Epithelial cell of proximal tubule (primary cell): ENCODE results near the gene RPS27L. TPM values are rescaled to one million over a fixed set of nuclear protein-coding genes. Genes with fewer than 3 reads are reported as not detected.

ENCODE experiments used
- DNase-seq: peaks from one replicate; pipeline ENCODE4 v3.0.0-alpha.2; 2011; ENCODE audit warnings: low read depth
- H3K4me3 ChIP-seq: 2 replicates; pipeline ENCODE4 v1.5.1; 2011; ENCODE audit warnings: low read depth, mild to moderate bottlenecking, low read length
- total RNA-seq: library from RNA; depleted of rRNA; stranded (reverse); fragments of >200 nt; gene quantifications from 2 replicates; pipeline ENCODE4 v1.2.3, GENCODE V29; 2015
- TF ChIP-seq, protein P1 (sequence below): conservative IDR thresholded peaks from 2 replicates; pipeline ENCODE4 v1.5.1; 2012; ENCODE audit warnings: low read depth, mild to moderate bottlenecking, low read length

Gene RPS27L
- total RNA-seq, 1 donor from 2014 or later, result 231 TPM

DNA sequence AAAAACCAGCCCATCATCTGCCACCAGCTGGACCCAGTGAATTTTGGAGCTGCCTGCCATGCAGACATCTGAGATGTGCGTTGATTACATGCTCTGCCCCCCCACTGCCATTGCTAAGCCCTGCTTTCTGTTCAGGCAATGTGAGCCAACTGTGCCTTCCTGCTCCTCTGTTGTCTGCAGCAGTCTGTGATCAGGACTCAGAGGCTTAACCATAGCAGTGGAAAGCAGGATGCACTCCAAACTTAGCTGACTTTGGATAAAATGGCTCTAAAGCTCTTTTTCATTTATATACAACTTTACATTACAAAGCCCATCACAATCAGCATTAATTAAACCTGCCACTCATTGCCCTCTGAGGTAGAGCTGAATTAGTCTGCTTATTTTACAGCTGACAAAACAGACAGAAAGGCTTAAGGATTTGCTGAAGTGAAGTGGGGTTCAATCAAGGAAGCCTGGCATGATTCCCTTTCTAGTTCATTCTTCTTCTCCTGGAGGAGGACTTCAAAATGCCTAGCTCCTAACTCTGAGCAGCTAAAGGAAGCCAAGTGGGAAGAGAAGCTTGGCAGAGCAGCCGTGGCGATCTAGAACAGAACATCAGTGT, 15.7 kb upstream of the RPS27L start:
- no peak for DNase-seq
- H3K4me3 ChIP-seq, result no peak overlapping the region
- TF ChIP-seq, protein P1, sequence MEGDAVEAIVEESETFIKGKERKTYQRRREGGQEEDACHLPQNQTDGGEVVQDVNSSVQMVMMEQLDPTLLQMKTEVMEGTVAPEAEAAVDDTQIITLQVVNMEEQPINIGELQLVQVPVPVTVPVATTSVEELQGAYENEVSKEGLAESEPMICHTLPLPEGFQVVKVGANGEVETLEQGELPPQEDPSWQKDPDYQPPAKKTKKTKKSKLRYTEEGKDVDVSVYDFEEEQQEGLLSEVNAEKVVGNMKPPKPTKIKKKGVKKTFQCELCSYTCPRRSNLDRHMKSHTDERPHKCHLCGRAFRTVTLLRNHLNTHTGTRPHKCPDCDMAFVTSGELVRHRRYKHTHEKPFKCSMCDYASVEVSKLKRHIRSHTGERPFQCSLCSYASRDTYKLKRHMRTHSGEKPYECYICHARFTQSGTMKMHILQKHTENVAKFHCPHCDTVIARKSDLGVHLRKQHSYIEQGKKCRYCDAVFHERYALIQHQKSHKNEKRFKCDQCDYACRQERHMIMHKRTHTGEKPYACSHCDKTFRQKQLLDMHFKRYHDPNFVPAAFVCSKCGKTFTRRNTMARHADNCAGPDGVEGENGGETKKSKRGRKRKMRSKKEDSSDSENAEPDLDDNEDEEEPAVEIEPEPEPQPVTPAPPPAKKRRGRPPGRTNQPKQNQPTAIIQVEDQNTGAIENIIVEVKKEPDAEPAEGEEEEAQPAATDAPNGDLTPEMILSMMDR, result no peak

DNA sequence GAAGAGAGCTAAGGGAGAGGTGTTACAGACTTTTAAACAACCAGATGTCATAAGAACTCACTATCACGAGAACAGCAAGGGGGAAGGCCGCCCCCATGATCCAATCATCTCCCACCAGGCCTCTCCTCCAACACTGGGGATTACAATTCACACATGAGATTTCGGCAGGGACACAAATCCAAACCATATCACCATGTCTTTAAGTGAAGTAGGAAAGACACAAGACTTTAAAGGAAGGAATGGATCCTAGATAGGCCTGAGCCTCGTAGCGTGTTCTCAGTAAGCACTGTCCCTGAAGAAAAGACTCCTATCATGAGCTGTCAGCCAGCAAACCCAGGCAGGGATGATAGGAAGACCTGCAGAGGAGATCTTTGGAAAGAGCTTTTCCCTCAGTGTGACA, 15.1 kb upstream of the RPS27L start:
- no peak overlapping the region for H3K4me3 ChIP-seq
- DNase-seq, result no peak
- TF ChIP-seq, protein P1, result no peak

DNA sequence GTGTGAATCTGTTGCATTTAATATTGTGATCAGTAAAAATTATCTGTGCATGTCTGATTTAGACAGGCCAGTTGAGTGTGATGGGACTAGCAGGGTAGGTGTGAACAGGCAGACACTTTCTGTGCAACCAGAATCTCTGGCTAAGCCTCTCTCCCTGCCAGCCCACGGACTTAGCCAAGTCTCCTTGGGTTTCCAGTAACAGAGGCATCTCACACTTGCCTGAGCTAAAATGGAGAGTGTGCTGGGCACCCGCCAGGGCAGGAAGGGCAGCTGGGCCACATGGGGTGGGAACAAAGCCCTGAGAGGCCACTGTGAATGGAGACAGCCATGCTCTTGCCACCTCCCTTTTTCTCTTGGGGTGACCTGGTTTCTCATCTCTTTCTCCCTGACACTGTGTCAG, 12.5 kb upstream of the RPS27L start:
- no peak overlapping the region for H3K4me3 ChIP-seq
- TF ChIP-seq, protein P1, result no peak
- DNase-seq, result no peak

DNA sequence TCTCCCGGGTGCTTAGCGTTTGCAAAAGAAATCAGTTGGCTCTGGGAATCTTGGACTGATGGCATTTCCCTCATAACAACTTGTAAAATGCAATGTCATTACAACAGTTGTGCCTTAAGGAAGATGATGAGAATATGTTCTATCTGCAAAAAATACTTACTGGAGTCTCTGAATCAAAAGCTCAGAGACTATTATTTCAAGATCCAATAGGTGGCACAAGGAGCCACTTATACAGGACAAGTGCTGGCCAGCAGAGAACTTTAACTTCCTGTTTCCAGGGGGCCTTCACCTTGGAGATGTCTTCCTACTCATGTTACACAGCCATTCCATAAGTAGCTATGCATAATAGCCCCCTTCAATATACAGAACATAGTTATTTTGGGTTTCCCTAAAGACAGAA, 8.9 kb upstream of the RPS27L start:
- no peak for DNase-seq
- TF ChIP-seq, protein P1, result peak; percentile 39
- H3K4me3 ChIP-seq, result no peak overlapping the region

DNA sequence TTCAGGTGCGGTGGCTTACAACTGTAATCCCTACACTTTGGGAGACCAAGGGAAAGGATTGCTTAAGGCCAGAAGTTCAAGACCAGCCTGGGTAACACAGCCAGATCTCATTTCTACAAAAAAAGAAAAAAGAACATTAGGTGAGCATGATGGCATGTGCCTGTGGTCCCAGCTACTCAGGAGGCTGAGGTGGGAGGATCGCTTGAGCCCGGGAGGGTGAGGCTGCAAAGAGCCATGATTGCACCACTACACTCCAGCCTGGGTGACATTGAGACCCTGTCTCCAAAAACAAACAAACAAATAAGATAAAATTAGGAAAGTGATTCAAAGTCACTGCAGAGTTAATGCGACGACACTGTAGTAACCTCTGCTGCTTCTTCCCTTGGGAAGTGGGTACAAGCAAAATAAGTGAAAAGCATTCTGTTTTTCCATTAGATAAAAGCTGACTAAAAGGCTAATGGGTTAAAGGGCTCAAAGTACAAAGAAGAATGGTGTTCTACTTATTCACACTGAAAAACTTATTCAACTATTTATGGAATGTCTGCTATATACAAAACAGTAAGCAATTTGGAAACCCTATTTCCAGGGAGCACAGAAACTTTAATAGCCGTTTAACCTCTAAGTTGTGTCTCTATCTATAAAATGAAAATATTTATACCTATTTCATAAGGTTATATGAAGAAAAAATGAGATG, 8.0 kb upstream of the RPS27L start:
- TF ChIP-seq, protein P1, result no peak
- no peak overlapping the region for H3K4me3 ChIP-seq
- DNase-seq, result no peak

DNA sequence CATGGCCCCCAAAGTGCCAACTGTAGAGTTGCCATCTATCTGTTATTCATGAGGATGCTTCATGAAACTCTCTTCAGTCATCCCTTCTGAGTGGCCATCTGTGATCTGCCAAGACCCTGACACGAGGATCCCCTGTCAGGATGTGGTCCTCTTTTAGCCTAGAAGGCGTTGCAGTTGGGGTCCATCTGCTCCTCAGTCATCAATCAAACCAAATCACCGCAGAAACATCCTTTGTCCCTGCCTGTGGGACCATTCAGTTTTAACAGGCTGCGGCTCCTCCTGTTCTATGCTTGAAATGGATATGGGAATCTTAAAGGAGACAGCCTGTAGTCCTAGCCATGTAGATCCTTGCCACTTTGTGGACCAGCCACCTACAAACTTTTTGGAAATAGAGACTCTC, 5.9 kb upstream of the RPS27L start:
- H3K4me3 ChIP-seq, result no peak overlapping the region
- no peak for DNase-seq
- TF ChIP-seq, protein P1, result no peak

DNA sequence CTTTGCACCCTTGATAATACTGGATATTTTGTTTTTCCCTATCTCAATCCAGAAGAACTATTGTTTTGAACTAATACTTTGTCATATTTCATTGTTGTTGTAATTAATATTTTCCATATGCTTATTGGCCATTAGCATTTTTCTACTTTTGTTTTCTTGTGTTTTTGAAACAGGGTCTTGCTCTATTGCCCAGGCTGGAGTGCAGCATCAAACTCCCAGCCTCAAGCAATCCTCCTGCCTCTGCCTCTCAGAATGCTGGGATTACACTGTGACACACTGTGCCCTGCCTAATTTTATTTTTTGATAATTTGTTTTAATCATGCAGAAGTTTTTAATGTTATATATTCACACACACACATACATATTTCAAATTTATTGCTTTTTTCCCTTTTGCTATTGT, 3.4 kb upstream of the RPS27L start:
- DNase-seq, result no peak
- TF ChIP-seq, protein P1, result no peak
- no peak overlapping the region for H3K4me3 ChIP-seq
